Loucy (cell line): ENCODE data around the gene CTLA4.

ENCODE experiments used
- H2AFZ ChIP-seq: fragments of 200-600 bp; sonication (generic); 2 replicates; pipeline ENCODE4 v1.6.0; 2016; ENCODE audit warnings: antibody characterized with exemption, mild to moderate bottlenecking, low read length, moderate library complexity
- H3F3A ChIP-seq: fragments of 200-600 bp; 2 replicates; pipeline ENCODE4 v1.6.0; 2016; ENCODE audit warnings: antibody characterized with exemption, low read depth, mild to moderate bottlenecking
- H3K27me3 ChIP-seq: fragments of 200-600 bp; sonication (generic); 2 replicates; pipeline ENCODE4 v1.6.1; 2014; ENCODE audit warnings: low read length, mild to moderate bottlenecking; ENCODE audit not compliant: insufficient read depth, poor library complexity, severe bottlenecking
- H3K36me3 ChIP-seq: fragments of 200-600 bp; sonication (generic); 2 replicates; pipeline ENCODE4 v1.6.1; 2016; ENCODE audit warnings: low read length; ENCODE audit not compliant: insufficient read depth
- H3K4me1 ChIP-seq: fragments of 200-600 bp; sonication (generic); 2 replicates; pipeline ENCODE4 v1.5.1; 2014; ENCODE audit warnings: low read length, mild to moderate bottlenecking; ENCODE audit not compliant: insufficient read depth, poor library complexity, severe bottlenecking
- H3K4me2 ChIP-seq: fragments of 200-600 bp; sonication (generic); 2 replicates; pipeline ENCODE4 v1.6.0; 2014; ENCODE audit warnings: antibody characterized with exemption, low read length, low read depth, mild to moderate bottlenecking; ENCODE audit not compliant: poor library complexity, severe bottlenecking
- H3K4me3 ChIP-seq: fragments of 200-600 bp; sonication (generic); 2 replicates; pipeline ENCODE4 v1.5.1; 2014; ENCODE audit warnings: low read length, mild to moderate bottlenecking, mixed read lengths; ENCODE audit not compliant: poor library complexity, severe bottlenecking
- H3K79me2 ChIP-seq: fragments of 200-600 bp; sonication (generic); 2 replicates; pipeline ENCODE4 v1.6.1; 2014; ENCODE audit warnings: low read length; ENCODE audit not compliant: insufficient read depth
- H3K9ac ChIP-seq: fragments of 200-600 bp; sonication (generic); 2 replicates; pipeline ENCODE4 v1.6.0; 2014; ENCODE audit warnings: mild to moderate bottlenecking, low read depth, low read length, moderate library complexity; ENCODE audit not compliant: poor library complexity, severe bottlenecking
- H3K9me2 ChIP-seq: fragments of 200-600 bp; sonication (generic); replicated peaks from 2 replicates; pipeline ENCODE4 v1.6.1; 2016; ENCODE audit warnings: low read depth, low read length, mixed read lengths
- H3K9me3 ChIP-seq: fragments of 200-600 bp; sonication (generic); 2 replicates; pipeline ENCODE4 v1.6.1; 2014; ENCODE audit warnings: mild to moderate bottlenecking, antibody characterized with exemption, low read length, low read depth; ENCODE audit not compliant: insufficient read depth
- H4K20me1 ChIP-seq: fragments of 200-600 bp; sonication (generic); 2 replicates; pipeline ENCODE4 v1.6.0; 2014; ENCODE audit warnings: antibody characterized with exemption, low read length, mild to moderate bottlenecking; ENCODE audit not compliant: insufficient read depth, poor library complexity, severe bottlenecking
- CTCF ChIP-seq: fragments of 200-600 bp; sonication (generic); conservative IDR thresholded peaks from 2 replicates; pipeline ENCODE4 v1.5.1; 2014; ENCODE audit warnings: mild to moderate bottlenecking, antibody characterized with exemption, low read length
- EZH2phosphoT487 ChIP-seq: fragments of 200-600 bp; IDR thresholded peaks from 2 replicates; pipeline ENCODE4 v1.6.1; 2018; ENCODE audit warnings: antibody characterized with exemption, mild to moderate bottlenecking, moderate library complexity, borderline replicate concordance

Gene CTLA4

GRCh38 chr2:203915256-203915655, 47.7 kb downstream of the CTLA4 start:
- H3K9me3 ChIP-seq, result no peaks in the 10 kb centered on the region
- no peaks in the 10 kb centered on the region for H3K9me2 ChIP-seq
- H3K4me2 ChIP-seq, result no peak overlapping the region
- H3K27me3 ChIP-seq, result no peaks in the 10 kb centered on the region
- no peaks in the 10 kb centered on the region for H3F3A ChIP-seq
- no peaks in the 10 kb centered on the region for H3K79me2 ChIP-seq
- no peak for TF ChIP-seq EZH2phosphoT487
- no peak for TF ChIP-seq CTCF
- no peaks in the 10 kb centered on the region for H4K20me1 ChIP-seq
- H3K4me1 ChIP-seq, result no peaks in the 10 kb centered on the region
- H3K36me3 ChIP-seq, result no peaks in the 10 kb centered on the region
- H3K4me3 ChIP-seq, result no peak overlapping the region
- no peak overlapping the region for H3K9ac ChIP-seq
- no peak overlapping the region; the same call in 1 of the 2 replicates for H2AFZ ChIP-seq

- H3K9ac ChIP-seq, result no peak overlapping the region
- no peaks in the 10 kb centered on the region for H3K4me1 ChIP-seq
- no peaks in the 10 kb centered on the region for H3F3A ChIP-seq
These were observed 49.2 kb downstream of the CTLA4 start for GRCh38 chr2:203916756-203917155.

GRCh38 chr2:203918264-203918663, 50.7 kb downstream of the CTLA4 start:
- Histone ChIP-seq H4K20me1 (no peaks in the 10 kb centered on the region), H3K9me3 (no peaks in the 10 kb centered on the region), H3K4me2 (no peak overlapping the region), H3K4me3 (no peak overlapping the region), H3K79me2 (no peaks in the 10 kb centered on the region), H3K36me3 (no peaks in the 10 kb centered on the region), H3K27me3 (no peaks in the 10 kb centered on the region), H3K4me1 (no peaks in the 10 kb centered on the region), H2AFZ (no peak overlapping the region), H3K9me2 (no peaks in the 10 kb centered on the region), H3F3A (no peaks in the 10 kb centered on the region), H3K9ac (no peak overlapping the region)
- TF ChIP-seq CTCF (no peak), EZH2phosphoT487 (no peak)

More at GRCh38 chr2:203916756-203917155, 49.2 kb downstream of the CTLA4 start:
- TF ChIP-seq CTCF (no peak), EZH2phosphoT487 (no peak)
- Histone ChIP-seq H3K9me2 (no peaks in the 10 kb centered on the region), H2AFZ (no peak overlapping the region), H3K4me2 (no peak overlapping the region), H3K79me2 (no peaks in the 10 kb centered on the region), H3K4me3 (no peak overlapping the region), H3K36me3 (no peaks in the 10 kb centered on the region), H3K9me3 (no peaks in the 10 kb centered on the region), H3K27me3 (no peaks in the 10 kb centered on the region), H4K20me1 (no peaks in the 10 kb centered on the region)
